Ramos (cell line): ENCODE measurements around the gene PPM1F.

Experiments
- in situ Hi-C: fragments of 300-500 bp; cut with MboI; formaldehyde crosslinking; loops from one replicate; pipeline ENCODE4 v1.14.3; 2022; ENCODE audit warnings: low sequenced_read_pairs; ENCODE audit not compliant: unreplicated experiment

The PPM1F gene, protein sequence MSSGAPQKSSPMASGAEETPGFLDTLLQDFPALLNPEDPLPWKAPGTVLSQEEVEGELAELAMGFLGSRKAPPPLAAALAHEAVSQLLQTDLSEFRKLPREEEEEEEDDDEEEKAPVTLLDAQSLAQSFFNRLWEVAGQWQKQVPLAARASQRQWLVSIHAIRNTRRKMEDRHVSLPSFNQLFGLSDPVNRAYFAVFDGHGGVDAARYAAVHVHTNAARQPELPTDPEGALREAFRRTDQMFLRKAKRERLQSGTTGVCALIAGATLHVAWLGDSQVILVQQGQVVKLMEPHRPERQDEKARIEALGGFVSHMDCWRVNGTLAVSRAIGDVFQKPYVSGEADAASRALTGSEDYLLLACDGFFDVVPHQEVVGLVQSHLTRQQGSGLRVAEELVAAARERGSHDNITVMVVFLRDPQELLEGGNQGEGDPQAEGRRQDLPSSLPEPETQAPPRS

DNA sequence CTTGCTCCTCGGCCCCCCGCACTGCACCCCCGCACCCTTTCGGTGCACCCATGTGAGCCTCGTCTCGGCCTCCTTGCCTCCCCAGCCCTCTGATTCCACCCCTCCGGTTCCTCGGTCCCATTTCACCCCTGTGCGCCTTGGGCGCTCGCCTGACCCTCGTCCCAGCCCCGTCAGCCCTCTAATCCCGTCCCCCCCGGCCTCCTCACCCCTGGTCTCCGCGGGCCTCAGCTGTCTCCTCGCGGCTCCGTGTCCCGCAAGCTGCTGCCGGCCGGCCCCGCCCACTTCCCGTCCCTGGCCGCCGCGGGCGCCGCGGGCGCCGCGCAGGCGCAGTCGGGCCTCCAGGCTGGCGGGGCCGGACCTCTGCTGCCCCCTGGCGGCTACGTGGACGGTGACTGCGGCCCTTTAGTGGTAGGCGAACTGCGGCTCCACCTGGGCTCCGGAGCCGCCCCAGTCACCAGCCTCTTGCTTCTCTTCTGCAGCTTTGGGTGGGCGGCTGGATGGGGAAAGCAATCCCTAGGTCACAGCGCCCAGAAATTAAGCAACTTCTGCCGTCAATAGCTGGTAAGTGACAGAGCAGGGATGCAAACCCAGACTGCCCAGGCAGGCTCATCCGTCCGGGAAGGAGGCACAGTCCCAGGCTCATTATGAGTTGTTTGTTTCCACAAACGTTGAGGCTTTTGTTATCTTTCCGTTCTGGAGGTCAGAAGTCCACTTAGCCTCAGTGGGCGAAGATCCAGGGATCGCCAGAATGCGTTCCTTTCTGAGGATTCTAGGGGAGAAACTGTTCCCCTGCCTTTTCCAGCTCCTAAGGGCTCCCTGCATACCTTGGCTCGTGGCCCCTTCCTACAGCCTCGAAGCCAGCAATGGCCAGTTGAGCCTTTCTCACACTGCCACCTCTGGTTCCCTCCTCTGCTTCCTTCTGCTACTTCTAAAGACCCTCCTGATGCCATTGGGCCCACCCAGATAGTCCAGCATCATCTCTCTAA lies at the start of gene PPM1F:
Gene PPM1F, minus strand, starts transcription at position 263 of the 986 bp plus-strand sequence. CDS start 6,800 bp downstream, outside the sequence.
- in situ Hi-C loops, result no loop called here

DNA sequence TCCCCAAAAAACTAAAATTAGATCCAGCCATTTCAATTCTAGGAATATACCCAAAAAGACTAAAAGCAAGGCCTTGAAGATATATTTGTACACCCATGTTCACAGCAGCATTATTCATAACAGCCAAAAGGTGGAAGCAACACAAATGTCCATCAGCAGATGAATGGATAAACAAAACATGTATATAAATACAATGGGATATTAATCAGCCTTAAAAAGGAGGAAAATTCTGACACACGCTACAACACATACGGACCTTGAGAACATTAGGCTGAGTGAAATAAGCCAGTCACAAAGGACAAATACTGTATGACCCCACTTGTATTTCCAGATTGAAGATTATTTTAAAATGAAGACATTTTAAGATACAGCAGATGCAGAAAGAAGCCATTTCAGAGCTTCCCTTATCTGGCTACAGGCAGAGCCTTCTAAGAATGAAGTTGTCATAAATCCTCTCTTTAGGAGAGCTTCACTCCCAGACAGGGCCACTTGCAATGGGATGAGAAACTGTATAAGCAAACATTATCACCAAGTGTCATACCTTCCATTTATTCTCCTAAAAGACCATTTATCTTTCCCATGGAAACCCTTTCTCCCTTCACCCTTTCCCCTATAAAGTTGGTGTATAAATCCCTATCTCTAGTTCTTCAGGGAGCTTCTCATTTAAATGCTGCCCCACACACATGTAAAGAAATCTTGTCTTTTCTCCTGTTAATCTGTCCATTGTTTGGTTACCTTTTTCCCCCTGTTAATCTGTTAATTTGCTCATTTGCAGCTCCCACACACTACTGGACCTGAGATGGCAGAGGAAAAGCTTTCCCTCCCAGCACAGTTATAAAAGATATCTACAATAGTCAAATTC lies 49.2 kb upstream of the PPM1F start:
- in situ Hi-C loops, result no loop called here

DNA sequence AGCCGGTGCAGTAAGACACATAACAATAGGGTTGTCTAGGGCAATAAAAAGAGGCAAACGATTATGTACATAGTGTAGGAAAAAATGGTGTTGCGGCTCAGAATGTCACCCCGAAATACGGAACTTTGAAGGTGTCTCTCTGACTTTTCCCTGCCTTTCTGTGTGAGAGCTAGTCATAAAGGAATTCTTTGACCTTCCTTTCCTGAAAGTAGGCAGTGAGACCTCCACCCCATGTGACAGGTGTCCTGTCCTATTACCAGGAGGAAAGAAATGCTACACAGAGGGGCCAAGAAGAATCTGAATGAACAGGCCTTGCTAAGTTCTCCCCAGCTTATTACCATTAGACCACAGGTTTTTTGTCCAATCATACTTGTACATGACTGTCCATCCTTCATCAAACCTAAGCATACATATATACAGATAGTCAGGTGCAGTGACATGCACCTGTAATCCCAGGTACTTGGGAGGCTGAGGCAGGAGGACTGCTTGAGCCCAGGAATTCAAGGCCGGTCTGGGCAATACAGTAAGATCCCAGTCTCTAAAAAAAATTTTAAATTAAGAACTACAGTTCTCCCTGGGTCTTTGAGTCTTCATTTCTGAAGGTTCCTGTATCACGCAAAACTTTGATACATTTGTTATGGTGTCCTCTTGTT lies 46.1 kb upstream of the PPM1F start:
- in situ Hi-C loops, result no loop called here

DNA sequence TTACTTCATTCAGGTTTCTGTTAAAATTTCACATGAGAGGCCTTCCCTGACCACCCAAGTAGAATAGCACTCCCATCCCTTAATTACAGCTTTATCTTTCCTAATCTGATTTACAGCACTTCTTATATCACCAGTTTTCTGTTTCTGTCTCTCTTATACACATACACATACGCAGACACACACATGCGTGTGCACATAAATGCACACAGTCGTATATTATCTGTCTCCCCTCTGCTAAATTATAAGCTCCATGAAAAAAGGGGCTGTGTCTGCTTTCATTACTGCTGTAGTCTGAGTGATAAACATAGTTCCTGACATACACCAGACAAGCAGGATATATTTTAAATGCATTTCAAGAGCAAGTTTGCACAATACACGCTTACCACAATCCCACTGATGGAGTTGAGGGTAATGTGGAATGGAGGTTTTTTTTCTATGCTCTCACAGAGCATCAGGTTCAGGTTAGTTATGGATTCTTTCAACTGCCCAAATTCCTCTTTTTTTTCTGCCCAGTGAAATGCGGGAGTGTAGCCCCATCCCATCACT lies 43.6 kb upstream of the PPM1F start:
- in situ Hi-C loops, result no loop called here

DNA sequence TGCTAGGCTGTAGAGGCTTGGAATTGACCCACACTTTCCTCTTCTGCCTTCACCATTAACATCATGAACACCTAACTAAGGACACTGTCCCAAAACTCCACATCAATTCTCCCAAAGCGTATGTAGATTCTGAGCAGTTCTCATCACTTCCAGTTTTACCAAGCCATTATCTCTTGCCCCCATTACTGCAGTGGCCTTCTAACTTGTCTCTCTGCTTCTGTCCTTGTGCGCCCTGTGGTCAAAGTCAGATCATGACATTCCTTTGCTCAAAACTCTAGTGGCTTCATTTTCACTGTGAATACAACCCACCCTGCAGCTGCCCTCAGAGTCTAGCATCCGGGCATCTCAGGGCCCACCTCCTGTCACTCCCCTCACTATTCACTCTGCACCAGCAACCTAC lies 43.0 kb upstream of the PPM1F start:
- in situ Hi-C loops, result no loop called here

DNA sequence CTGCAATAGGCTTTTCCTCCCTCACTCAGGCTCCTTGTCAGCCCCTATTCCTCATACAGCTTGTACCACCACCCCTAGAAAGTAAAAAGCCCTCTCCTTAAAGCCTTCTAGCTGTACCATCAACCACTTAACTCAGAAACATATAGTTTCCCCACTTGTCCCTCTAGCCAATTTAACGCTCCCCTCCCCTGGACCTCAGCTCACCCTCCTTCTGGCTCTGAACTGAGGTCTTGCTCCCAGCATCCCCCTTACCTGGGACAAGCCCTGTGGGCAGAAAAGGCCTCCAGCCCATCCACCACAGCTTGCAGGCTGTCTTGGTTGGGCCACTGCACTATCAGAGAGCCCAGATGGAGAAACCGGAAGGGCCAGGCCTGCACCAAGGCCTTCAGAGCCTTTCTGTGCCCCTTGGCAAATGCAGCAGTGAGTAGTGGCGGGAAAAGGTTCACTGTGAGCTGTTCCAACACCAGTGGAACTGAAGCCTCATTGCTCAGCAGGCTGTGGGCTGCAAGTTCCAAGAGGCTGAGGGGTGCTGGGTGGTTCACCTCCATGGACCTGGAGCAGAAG lies 42.3 kb upstream of the PPM1F start:
- in situ Hi-C loops, result no loop called here

DNA sequence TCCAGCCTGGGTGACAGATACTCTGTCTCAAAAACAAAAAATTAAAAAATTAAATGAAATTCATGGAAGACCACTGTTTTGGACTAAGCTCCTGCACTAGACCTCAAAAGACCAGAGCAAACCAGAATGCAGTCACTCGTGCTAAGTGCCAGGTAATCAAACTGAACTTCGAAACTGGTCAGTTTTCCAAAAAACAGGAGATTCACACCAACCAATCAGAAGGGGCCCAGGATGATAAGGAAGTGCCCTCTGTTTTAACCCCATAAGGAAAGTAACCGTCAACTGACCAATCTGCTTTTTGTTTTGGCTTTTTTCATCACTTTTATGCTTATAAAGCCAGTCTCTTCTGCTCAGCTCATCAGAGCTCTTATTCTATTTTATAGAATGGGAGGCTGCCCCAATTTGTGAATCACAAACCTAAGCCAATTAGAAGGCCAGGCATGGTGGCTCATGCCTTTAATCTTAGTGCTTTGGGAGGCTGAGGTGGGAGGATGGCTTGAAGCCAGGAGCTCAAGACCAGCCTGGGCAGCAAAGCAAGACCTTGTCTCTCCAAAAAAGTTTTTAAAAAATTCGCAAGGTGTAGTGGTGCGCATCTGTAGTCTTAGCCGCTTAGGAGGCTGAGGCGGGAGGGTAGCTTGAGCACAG lies 40.1 kb upstream of the PPM1F start:
- in situ Hi-C loops, result no loop called here

DNA sequence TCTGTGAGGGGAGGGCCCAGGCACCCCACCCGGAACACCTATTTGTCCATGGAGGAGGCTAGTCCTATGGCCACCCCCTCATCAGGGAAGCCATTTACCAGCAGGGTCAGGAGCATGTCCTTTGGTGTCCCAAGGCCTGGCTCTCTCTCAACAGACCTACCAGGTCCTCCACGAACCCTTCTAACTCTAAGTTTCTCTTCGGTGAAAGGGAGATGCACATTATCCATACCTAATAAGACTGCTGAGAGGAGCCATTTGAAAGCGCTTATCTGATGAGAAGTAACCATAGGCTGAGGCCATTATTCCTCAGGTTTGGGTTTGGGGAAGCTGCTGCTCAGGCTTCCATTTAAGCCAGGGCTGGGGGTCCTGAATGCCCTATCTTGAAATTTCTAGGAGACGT lies 39.1 kb upstream of the PPM1F start:
- in situ Hi-C loops, result no loop called here

DNA sequence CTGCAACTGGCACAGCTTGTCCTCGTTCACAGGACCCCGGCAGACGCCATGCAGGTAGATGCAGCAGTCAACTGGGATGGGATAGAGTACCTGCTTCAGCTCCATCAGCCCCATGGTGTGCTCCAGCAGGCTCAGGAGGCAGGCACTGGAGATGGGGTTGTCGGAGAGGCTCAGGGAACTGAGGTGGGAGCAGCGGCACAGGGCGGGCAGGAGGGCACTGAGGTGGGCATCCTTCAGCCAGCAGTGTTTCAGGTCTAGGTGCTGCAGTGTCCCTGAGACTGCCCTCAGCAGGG lies 38.6 kb upstream of the PPM1F start:
- in situ Hi-C loops, result no loop called here

DNA sequence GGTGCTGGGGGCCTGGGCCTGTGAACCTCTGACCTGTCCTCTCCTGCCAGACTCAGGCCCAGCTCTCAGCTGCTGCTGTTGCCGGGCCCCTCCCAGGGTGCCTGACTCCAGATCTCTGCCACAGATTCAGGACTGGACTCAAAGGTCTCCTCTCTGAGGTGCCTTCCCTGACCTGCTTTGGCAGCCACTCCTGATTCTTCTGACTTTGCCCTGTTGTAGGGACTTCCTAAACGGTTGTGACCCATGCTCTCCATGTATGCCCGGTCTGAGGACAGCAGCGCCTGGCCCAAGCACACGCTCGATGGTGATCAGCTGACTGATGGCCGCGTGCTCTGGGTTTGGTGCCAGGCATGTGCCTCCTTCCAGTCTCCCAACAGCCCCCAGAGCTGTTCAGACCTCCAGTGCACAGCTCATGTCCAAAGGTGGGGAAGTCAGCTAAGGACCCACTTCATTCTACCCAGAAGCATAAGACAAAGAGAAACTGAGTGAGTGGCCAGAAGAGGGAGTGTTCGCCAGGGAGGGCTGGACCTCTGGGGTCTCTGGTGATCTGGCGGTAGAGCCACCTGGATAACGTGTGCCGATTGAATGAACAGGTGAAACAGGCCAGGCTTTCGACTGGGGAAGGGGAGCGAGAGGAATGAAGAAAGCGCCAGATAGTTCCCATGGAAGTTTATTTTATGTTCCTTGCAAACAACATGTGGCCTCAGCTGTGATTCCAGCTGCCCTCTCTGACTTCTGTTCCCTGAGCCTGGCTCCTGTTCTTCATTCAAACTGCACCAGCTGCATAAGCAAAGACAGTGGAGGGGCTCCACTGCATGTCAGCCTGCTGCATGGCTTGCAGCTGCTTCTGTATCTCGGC lies 38.0 kb upstream of the PPM1F start:
- in situ Hi-C loops, result no loop called here

DNA sequence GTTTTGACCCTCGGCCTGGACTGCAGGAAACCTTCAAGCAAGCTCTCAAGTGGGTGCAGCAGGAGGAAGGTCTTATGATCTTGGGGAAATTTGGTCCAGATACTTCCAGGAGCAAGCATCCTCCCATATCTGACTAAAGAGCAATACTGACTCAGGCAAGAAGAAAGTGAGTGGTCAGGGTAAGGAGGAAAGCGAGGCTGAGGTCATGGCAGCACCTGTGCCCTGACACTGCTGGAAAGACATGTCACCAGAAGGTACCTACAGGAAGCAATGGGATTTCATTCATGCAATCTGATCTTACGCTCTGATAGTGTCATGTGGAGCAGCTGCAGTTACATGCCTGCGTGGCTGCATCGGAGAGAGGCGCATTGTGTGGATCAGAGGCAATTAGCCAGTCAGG lies 36.4 kb upstream of the PPM1F start:
- in situ Hi-C loops, result no loop called here

DNA sequence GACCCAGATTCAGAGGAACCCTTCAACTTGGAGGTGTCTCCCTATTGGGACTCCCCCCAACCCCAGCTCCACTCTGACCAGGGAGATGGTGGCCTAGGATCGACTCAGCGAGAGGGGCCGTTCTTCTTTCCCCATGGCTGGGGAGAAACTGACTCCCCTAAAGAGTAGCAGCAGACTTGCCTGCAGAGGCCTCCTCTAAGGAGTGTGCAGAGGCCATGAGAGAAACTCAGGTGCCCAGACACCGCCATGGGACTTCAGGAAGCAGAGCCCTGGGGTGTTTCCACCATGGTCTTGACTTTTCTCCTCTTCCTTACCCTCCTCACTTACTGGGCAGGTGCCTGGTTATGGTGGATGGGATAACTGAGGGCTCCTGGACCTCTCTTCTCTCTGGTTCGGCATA lies 32.6 kb upstream of the PPM1F start:
- in situ Hi-C loops, result no loop called here

DNA sequence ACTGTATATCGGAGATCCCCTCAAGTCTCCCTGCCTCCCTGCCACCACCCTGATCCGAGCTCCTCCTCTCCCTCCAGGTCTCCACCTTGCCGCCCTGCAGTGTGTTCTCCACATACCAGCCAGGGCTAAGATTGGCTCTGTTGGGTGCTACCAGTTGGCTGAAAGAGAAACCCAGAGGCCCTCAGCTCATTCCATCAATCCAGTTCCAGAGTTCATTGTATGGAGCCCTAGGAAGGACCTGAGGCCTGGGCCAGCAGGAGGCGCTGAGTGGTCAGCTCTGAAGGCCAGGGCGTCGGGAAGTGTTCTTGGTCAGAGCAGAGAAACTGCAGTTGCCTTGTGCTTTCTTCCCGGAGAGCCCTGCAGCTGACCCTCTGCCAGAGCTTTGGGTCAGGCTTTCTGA lies 32.1 kb upstream of the PPM1F start:
- in situ Hi-C loops, result no loop called here

DNA sequence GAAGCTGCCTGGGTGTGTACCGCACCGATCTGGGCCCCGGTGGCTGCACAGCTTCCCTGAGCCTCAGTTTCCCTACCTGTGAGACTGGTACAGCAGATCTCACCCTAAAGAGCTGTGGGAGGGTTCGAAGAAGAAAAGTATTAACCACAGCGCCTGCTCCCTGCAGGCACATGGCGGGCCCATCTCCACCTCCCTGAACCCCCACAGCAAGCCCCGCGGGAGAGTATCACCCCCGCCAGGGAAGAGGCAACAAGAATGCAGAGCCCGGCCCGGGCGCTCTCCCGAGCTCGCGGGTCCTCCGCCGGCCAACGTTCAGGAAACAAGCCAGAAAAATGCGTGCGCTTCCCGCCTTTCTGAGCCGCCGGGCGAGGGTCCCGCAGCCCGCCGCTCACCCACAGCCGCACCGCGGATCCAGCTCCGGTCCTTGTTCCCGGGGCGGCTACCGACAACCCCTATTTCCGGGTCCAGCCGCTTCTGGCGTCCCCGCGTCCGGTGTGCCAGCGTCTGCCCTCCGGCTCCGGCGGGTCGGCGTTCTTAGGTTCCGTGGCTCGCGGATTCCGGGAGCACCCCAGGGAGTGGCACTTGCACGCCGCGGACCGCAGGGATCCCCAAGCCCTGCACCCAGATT lies 29.8 kb upstream of the PPM1F start, which contains the start of gene TOP3B:
Gene TOP3B, minus strand, starts transcription at position 450 of the 628 bp plus-strand sequence. CDS start 7,078 bp downstream, outside the sequence.
- in situ Hi-C loops, result no loop called here

DNA sequence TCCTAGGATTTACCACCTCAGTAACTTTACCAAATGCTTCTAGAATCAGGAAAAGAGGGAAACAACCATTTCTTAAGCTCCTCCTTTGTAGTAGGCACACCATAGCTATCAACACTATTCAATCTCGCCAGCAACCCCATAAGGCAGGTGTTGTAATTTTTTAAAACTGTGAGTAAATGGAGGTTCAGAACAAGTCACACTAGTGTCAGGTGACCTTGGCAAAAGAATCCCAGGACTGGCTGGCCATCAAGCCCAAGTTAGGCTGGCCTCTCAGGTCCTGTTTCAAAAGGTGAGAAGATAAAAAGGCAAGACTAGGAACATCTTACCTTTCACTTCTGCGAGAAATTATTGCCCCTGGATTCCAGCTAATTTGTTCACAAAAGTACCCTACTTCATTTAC lies 29.2 kb upstream of the PPM1F start:
- in situ Hi-C loops, result no loop called here

DNA sequence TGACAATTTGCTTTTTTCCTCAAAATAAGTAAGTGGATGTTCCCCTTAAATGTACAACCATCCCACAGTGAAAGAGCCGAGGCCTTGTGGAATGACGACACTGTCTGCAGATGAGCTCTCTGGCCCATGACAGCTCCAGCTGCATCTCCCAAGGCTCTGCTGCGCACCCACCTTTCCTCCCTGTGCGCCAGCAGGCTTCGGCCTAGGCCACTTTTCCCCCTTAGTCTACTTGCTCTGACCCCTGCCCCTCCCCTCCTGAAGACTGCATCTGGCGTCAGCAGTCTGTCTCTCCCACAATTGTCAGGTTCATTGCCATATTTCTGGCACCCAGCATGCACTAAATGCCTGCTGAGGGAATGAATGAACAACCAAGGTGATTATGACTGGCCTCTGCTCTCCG lies 27.9 kb upstream of the PPM1F start:
- in situ Hi-C loops, result no loop called here
